Measurements from ENCODE around the gene C11orf98. TPM values are rescaled to one million over a fixed set of nuclear protein-coding genes. Genes with fewer than 3 reads are reported as not detected.
"Not testable (repeated sequence)": the region's sequence is repeated elsewhere in the genome, so short reads cannot be mapped to it uniquely, and the experiment has no call there.

C11orf98 gene
- total RNA-seq, 2 experiments from 2014 or later, result 14.3 to 18.5 TPM

GRCh38 chr11:62621027-62621566 lies 43.9 kb downstream of the C11orf98 start:
- intact Hi-C loops (cut with DNase I, micrococcal nuclease), result loop anchor here in 1 of 2 experiments (5.0 kb wide), 1 partner anchor 51 kb away; the partner anchor contains the start of genes LBHD1 and UQCC3
- Mint-ChIP-seq H3K4me1 (ENCODE audit: low read depth) (peaks cover 27% of the 10 kb centered on the region), H3K27ac (peak overlapping the region; percentile 89), H3K9me3 (no peaks in the 10 kb centered on the region), H3K27me3 (no peaks in the 10 kb centered on the region), H3K36me3 (ENCODE audit: low read depth) (peaks cover 57% of the 10 kb centered on the region), H3K4me3 (peak overlapping the region; percentile 95)
- TF ChIP-seq, protein P1, sequence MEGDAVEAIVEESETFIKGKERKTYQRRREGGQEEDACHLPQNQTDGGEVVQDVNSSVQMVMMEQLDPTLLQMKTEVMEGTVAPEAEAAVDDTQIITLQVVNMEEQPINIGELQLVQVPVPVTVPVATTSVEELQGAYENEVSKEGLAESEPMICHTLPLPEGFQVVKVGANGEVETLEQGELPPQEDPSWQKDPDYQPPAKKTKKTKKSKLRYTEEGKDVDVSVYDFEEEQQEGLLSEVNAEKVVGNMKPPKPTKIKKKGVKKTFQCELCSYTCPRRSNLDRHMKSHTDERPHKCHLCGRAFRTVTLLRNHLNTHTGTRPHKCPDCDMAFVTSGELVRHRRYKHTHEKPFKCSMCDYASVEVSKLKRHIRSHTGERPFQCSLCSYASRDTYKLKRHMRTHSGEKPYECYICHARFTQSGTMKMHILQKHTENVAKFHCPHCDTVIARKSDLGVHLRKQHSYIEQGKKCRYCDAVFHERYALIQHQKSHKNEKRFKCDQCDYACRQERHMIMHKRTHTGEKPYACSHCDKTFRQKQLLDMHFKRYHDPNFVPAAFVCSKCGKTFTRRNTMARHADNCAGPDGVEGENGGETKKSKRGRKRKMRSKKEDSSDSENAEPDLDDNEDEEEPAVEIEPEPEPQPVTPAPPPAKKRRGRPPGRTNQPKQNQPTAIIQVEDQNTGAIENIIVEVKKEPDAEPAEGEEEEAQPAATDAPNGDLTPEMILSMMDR (IDR thresholded peaks at IDR 0.05), result no peak
- Histone ChIP-seq H3K9me3 (ENCODE audit: control insufficient read depth in 1 of 2, insufficient read depth in 1 of 2, low read length in 2 of 2) (no peaks in the 10 kb centered on the region), H3K27me3 (ENCODE audit: control insufficient read depth in 1 of 2, insufficient read depth in 2 of 2, low read length in 2 of 2) (no peaks in the 10 kb centered on the region), H3K4me1 (ENCODE audit: insufficient read depth, low read length) (peaks cover 37% of the 10 kb centered on the region), H3K27ac (ENCODE audit: low read depth in 1 of 2, low read length in 2 of 2) (peak overlapping the region; percentile 86 to 88), H3K36me3 (ENCODE audit: insufficient read depth, low read length) (peaks cover 28% of the 10 kb centered on the region), H3K4me3 (ENCODE audit: low read length) (peak overlapping the region; percentile 69)
- ChIA-PET POLR2A (interaction anchor here (0.9 to 6.0 kb wide), 20 partner anchors 9 to 219 kb away, joined by 3 to 80 read pairs (median 13); partner anchors contain the start of genes C11orf98, CSKMT, EEF1G and EML3), CTCF (interaction anchor here (1.0 to 3.6 kb wide), 6 partner anchors 8 to 165 kb away, joined by 3 to 10 read pairs (median 5); partner anchors contain the start of genes C11orf98, CSKMT, LBHD1 and ROM1)
- no peak for DNase-seq
- ATAC-seq (ENCODE audit: poor library complexity), result no peak

- H3K4me3 ChIP-seq (ENCODE audit: low read length); DNase-seq; H3K27ac ChIP-seq (ENCODE audit: low read depth in 1 of 2, low read length in 2 of 2); H3K9me3 ChIP-seq (ENCODE audit: control insufficient read depth in 1 of 2, insufficient read depth in 1 of 2, low read length in 2 of 2); H3K9me3 Mint-ChIP-seq; CTCF ChIA-PET; H3K27me3 ChIP-seq (ENCODE audit: control insufficient read depth in 1 of 2, insufficient read depth in 2 of 2, low read length in 2 of 2); H3K4me3 Mint-ChIP-seq; H3K27ac Mint-ChIP-seq; H3K27me3 Mint-ChIP-seq; intact Hi-C loops (cut with DNase I, micrococcal nuclease); ATAC-seq (ENCODE audit: poor library complexity): not testable (repeated sequence)
- peaks cover 33% of the 10 kb centered on the region for H3K36me3 ChIP-seq (ENCODE audit: insufficient read depth, low read length)
- Mint-ChIP-seq H3K4me1 (ENCODE audit: low read depth) (peaks cover 36% of the 10 kb centered on the region), H3K36me3 (ENCODE audit: low read depth) (peaks cover 49% of the 10 kb centered on the region)
- H3K4me1 ChIP-seq (ENCODE audit: insufficient read depth, low read length), result peaks cover 46% of the 10 kb centered on the region
- POLR2A ChIA-PET, result interaction anchor here (0.6 kb wide), 1 partner anchor 48 kb away, joined by 3 read pairs; the partner anchor contains the start of genes C11orf98 and CSKMT
Observed at GRCh38 chr11:62616957-62617356, 48.1 kb downstream of the C11orf98 start.

GRCh38 chr11:62615521-62615920 lies 49.5 kb downstream of the C11orf98 start:
- no peaks in the 10 kb centered on the region for H3K27me3 ChIP-seq (ENCODE audit: control insufficient read depth in 1 of 2, insufficient read depth in 2 of 2, low read length in 2 of 2)
- peaks cover 42% of the 10 kb centered on the region for H3K36me3 Mint-ChIP-seq (ENCODE audit: low read depth)
- H3K27ac ChIP-seq (ENCODE audit: low read depth in 1 of 2, low read length in 2 of 2), result no peak overlapping the region
- H3K4me1 ChIP-seq (ENCODE audit: insufficient read depth, low read length), result peaks cover 50% of the 10 kb centered on the region
- no peaks in the 10 kb centered on the region for H3K9me3 ChIP-seq (ENCODE audit: control insufficient read depth in 1 of 2, insufficient read depth in 1 of 2, low read length in 2 of 2)
- TF ChIP-seq, protein P1 (IDR thresholded peaks at IDR 0.05), result no peak
- H3K9me3 Mint-ChIP-seq, result no peaks in the 10 kb centered on the region
- no peak overlapping the region for H3K27ac Mint-ChIP-seq
- H3K36me3 ChIP-seq (ENCODE audit: insufficient read depth, low read length), result peaks cover 40% of the 10 kb centered on the region
- no peak overlapping the region for H3K4me3 ChIP-seq (ENCODE audit: low read length)
- DNase-seq (no peak), ATAC-seq (ENCODE audit: poor library complexity) (no peak)
- ChIA-PET CTCF (no interaction called here), POLR2A (no interaction called here)
- no peaks in the 10 kb centered on the region for H3K27me3 Mint-ChIP-seq
- intact Hi-C loops (cut with DNase I, micrococcal nuclease), result no loop called here
- H3K4me1 Mint-ChIP-seq (ENCODE audit: low read depth), result peaks cover 38% of the 10 kb centered on the region
- no peak overlapping the region for H3K4me3 Mint-ChIP-seq

Data from CD4-positive, alpha-beta T cell (primary cell).